HG02623 (cell line): Measurements from ENCODE around the gene PRKCZ.

ENCODE experiments used
- ATAC-seq: cut with Tn5 transposase; IDR thresholded peaks from one replicate; pipeline ENCODE4 v1.9.1; 2021; ENCODE audit warnings: moderate library complexity; ENCODE audit not compliant: unreplicated experiment

PRKCZ gene

DNA sequence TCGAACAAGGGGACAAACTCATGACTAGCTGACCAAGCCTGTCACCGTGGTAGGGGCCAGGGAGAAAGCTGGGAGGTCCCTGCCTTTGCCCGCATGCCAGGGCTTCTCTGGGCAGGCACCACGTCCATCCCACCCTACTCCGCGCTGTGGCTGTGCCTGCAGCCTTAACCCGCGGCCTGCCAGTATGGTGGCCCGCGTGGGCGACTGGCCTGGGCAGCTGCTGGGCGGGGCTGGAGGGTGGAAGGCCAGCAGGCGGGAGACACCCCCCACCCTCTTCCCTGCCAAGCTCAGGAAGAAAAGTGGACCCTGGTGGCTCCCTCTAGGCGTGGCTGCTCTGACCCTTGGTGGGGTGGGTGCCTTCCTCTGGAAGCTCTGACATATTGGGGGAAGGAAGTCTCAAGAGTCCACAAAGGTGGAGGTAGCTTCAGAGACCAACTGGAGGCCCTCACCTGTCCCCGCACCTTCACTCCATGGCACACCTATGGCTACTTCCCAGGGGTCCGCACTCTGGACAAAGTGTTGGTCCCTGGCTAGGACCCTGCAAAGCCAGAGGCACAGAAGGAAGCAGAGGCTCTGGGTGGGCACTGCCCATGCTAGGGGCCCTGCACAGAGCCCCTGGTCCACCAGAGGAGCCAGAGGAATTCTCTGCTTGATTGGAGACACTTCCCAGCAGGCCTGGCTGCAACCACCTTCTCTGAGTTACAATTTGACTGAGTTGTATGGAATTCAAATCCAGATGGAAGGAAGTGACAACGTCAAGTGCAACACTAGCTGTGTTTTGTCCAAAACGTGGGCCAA lies 174.6 kb downstream of the PRKCZ start:
- no peak for ATAC-seq

DNA sequence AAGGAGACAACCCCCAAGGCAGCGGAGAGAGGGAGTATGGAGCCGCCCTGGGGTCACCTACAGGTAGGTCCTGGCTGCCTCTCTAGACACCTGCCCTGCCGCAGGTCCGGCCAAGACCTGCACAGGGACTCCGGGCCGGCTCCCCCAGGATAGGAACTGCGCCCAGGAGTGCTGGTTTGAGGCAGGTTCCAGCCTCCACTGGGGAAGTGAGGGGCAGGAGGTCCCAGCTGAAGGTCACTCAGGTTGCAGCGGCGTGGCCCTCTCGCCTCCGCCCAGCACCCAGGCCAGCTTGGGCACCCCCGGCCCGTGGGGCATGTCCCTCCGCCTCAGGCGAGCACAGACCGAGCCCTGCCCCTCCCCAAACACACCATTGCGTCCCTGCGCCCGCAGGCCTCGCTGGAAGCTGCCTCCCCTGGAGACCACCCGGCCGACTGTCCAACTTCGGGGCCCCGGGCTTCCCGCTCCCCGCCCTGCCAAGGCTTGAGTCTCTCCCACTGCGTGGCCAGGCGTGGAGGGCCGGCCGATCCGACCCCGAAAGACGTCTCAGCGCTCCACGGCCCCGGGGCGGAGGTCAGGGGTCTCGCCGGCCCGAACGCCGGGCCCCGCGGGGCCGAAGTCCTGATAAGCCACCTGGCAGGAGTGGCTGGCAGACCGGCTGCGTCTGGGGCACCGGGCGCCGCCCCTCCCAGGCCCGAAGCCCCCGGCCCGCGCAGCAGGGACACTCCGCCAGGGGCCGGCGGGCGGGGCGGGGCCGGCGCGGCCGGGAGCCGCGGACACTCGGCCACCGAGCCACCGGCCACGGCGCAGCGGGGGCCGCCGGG lies 176.5 kb downstream of the PRKCZ start:
- ATAC-seq: no peak

- ATAC-seq: peak; percentile 77
Measured at GRCh38 chr1:2227346-2228156, 177.3 kb downstream of the PRKCZ start.

GRCh38 chr1:2228157-2228594 lies 178.0 kb downstream of the PRKCZ start, which contains the start of gene SKI:
TSS of gene SKI (plus strand) at chr1:2228319. CDS start at chr1:2228767, 448 bp downstream.
- ATAC-seq: no peak

GRCh38 chr1:2228694-2229036 lies 178.5 kb downstream of the PRKCZ start:
- ATAC-seq: no peak

DNA sequence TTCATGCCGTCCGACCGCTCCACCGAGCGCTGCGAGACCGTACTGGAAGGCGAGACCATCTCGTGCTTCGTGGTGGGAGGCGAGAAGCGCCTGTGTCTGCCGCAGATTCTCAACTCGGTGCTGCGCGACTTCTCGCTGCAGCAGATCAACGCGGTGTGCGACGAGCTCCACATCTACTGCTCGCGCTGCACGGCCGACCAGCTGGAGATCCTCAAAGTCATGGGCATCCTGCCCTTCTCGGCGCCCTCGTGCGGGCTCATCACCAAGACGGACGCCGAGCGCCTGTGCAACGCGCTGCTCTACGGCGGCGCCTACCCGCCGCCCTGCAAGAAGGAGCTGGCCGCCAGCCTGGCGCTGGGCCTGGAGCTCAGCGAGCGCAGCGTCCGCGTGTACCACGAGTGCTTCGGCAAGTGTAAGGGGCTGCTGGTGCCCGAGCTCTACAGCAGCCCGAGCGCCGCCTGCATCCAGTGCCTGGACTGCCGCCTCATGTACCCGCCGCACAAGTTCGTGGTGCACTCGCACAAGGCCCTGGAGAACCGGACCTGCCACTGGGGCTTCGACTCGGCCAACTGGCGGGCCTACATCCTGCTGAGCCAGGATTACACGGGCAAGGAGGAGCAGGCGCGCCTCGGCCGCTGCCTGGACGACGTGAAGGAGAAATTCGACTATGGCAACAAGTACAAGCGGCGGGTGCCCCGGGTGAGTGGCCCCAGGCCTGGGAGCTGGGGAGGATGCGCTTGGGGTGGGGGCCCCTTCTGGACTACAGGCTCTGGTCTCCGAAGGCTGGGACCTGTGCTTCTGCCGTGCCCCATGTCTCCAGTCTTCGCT lies 179.0 kb downstream of the PRKCZ start:
- ATAC-seq: no peak

DNA sequence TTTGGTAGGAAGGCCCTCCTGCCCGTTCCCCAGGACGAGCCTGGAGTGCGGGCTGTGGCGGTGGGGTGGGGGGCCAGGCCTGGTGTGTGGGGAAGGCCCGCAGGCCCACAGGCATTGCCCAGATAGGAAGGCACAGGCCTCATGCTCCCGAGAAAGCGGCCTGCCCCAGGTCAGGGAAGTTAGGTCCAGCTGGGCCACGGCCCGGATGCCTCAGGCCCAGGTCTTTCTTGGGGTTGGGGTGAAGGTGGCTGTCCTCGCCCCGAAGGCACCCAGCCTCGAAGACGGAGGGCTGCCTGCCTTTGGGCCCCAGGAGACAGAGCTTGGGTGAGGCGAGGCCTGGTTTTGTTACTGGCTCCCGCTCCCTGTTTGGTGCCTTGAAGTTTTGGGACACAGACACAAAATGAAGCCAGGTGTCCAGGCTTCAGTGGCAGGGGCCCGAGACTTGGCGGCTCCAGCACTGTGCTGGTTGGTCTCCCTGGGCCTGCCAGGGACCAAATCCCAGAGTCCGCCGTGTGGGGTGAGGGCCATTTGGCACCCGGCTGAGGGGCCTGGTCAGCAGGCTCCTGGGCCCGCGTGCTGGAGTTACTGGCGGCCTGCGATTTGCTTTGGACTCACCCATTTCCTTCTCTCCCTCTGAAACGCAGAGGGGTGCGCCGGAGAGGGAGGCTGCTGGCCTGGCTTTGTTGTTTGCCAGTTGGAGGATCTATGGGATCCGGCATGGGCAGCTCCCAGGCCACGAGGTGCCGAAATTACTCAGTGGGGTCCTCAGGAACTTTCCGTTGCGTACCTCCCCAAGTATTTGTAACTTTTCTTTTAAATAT lies 179.9 kb downstream of the PRKCZ start:
- ATAC-seq: no peak

DNA sequence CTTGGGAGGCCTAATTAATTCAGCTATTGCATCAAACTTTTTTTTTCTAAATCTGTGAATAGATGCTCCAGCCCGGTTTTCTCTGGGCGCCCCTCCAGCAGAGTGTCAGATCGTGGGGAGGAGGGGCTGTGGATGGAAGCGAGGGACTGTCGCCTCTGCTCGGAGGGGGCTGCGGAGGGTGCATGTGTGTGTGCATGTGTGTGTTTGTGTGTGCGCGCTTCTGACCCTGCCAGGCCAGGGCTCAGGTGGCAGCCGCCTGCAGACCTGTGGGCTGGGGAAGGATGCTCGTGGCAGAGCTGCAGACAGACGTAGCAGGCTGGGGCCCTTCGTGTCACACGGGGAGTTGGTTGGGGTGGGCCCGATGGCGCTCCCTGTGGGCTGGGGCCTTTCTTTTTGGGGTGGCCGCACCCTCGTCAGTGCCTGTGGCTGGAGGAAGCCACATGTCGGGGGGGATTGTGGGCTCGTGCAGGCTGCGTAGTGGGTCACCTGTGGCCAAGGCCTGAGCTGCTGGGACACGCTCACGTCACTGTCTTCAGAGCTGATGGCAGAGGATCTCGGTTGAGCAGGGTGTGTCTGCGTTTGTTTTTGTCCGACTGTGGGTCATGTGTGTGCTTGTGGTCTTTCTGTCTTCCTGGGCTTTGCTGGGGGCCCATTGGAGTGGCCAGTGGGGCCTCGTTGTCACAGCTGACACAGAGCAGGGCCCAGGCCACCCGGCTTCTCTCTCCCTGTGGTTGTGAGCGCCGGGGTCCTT lies 180.7 kb downstream of the PRKCZ start:
- ATAC-seq: no peak

DNA sequence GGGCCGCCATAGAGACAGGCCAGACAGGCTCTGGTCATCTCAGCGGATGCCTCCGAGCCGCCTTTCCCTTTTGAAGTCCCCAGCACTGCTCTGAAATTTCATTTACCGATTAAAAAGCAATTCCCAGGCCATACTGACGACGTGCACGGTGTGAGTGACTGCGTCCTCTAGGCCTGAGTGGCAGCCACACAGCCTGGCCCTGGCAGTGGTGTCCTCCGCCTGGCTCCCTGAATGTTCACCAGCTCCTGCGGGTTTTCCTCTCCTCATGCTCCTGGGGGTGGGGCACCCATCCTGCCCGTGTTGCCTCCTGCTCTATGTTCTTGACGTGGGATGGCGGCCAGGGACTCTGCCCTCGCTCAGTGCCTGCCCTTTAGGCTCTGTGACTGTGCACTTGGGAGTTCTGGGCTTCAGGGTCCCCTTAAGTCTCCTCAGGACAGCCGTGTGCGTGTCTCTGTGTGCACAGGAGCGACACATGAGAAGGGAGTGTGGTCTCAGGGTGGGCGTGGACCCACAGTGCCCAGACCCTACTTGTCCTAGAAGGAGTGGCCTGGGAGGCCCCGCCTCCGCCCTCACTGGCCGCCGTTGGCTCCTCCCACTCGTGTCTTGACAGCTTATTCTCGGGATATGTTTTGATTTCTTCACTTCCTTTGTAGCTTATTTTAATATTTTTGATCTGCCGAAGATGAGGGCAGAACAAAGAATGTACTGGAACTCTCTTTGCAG lies 181.5 kb downstream of the PRKCZ start:
- ATAC-seq: no peak

DNA sequence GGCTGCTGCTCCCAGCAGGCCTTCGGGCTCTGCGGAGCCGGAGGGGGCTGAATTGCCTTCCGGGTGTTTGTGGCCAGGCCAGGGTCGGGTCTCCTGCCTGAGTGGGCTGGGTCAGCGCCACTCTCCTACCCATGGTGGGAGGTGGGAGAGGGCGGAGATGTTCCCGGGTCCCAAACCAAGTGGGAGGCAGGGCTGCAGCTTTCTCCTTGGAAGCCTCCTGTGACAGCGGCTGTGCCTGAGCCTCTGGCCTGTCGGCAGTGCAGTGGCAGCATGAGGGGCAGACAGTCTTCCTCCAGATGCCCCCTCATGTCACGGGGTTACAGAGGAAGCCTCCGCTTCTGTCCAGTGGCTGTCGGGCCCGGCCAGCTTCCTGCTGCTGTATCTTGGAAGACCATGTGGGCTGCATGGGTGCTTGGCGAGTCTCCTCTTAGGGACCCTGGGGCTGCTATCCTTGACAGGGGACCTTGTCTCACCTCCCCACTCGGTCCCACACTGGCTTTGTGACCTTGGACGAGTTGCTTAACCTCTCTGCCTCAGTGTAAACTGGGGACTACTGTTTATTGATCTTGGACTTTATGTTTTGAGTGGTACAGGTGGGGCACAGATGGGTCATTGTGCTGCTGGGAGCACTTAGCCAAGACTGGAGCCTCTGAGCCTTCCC lies 182.2 kb downstream of the PRKCZ start:
- ATAC-seq: no peak

GRCh38 chr1:2232916-2233438 lies 182.8 kb downstream of the PRKCZ start:
- no peak for ATAC-seq

GRCh38 chr1:2233468-2233867 lies 183.3 kb downstream of the PRKCZ start:
- ATAC-seq: no peak

DNA sequence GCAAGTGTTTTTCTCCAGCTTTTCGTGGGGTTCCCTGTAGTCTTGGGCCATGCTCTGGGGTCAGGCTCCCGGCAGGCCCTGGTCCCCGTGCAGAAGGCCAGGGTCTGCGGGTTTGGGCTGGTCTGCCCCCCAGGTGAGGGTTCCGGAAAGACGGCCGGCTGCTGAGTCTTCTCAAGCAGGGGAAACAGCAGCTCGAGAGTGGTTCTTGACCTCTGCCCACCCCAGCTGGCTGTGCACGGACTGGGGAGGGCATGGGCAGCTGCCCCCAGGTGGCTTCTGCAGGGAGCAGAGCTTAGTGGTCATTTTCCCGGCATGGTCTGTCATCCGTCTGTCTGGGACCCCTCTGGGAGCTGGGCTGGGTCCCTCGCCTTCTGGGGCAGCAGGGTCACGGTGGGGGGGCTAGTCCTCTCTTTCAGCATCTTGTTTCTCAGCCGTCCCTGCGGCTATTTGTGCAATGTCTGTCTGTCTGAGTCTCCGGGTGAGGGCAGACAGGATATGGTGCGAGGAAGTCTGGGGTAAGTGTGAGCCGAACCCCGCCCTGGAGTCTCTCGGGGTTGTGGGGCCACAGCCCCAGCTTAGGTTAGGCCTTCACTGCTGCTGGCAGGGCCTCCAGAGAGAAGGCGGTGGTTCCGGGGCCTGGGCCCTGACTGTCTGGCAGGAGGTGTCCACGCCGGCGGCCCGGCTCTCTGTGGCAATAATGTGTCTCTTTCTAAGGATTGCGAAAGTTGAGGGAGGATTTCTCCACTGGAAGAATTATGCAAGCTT lies 184.0 kb downstream of the PRKCZ start:
- no peak for ATAC-seq

DNA sequence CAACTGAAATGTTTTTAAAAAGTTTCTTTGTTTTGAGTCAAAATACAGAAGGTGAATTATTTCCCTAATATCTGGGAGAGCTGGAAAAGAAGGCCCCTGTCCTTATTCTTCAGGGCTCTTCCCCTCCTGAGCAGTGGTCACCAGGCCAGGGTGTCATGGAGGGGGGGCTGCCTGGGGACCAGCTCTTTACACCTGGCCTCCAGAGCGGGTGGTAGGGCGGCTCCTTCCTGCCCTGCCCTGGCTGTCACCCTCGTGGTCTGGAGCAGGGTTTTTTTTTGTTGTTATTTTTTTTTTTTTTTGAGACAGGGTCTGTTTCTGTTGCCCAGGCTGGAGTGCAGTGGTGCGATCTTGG lies 184.5 kb downstream of the PRKCZ start:
- ATAC-seq: no peak
